Esophagus muscularis mucosa (tissue), 4 donors: ENCODE results near the gene THADA. TPM values are rescaled to one million over a fixed set of nuclear protein-coding genes. Genes with fewer than 3 reads are reported as not detected.

ENCODE experiments used
- DNase-seq: peaks from one replicate; pipeline ENCODE4 v3.0.0-alpha.2; 2017; ENCODE audit errors: extremely low spot score
- H3K27ac ChIP-seq, 4 donors: fragments of 200-600 bp; sonication (generic); replicated peaks in 1 of 4; 1 replicate in 3 of 4; 2 replicates in 1 of 4; pipeline ENCODE4 v1.5.1; 2016 to 2019; ENCODE audit warnings: mild to moderate bottlenecking in 1 of 4
- H3K27me3 ChIP-seq, 4 donors: fragments of 200-600 bp; sonication (generic); one replicate each; pipeline versions ENCODE4 v1.5.1 to v1.6.0; 2016 to 2019
- H3K36me3 ChIP-seq, 4 donors: fragments of 200-600 bp; sonication (generic); one replicate each; pipeline ENCODE4 v1.5.1; 2016 to 2019
- H3K4me1 ChIP-seq, 4 donors: fragments of 200-600 bp; sonication (generic); one replicate each; pipeline ENCODE4 v1.5.1; 2016 to 2019
- H3K4me3 ChIP-seq, 4 donors: fragments of 200-600 bp; sonication (generic); 1 replicate in 2 of 4; 2 replicates in 2 of 4; pipeline ENCODE4 v1.5.1; 2016 to 2019; ENCODE audit warnings: mild to moderate bottlenecking in 4 of 4, moderate library complexity in 1 of 4
- H3K9me3 ChIP-seq, 4 donors: fragments of 200-600 bp; sonication (generic); 1 replicate in 3 of 4; 2 replicates in 1 of 4; pipeline ENCODE4 v1.5.1; 2016 to 2019
- CTCF ChIP-seq, 3 experiments: fragments of 200-600 bp in 2 of 3; fragments of 450-650 bp in 1 of 3; sonication (generic) in 2 of 3; IDR thresholded peaks; one replicate each; pipeline ENCODE4 v1.5.1; 2017 to 2019; ENCODE audit warnings: antibody characterized with exemption in 3 of 3, mild to moderate bottlenecking in 2 of 3, moderate library complexity in 1 of 3
- EP300 ChIP-seq: sonication (generic); formaldehyde crosslinking; IDR thresholded peaks from one replicate; pipeline ENCODE4 v1.6.1; 2017; ENCODE audit warnings: antibody characterized with exemption
- POLR2A ChIP-seq: fragments of 450-650 bp; IDR thresholded peaks from one replicate; pipeline ENCODE4 v1.6.1; 2017; ENCODE audit warnings: antibody characterized with exemption, moderate library complexity, mild to moderate bottlenecking, low read depth
- POLR2AphosphoS5 ChIP-seq, 2 donors: sonication (generic); formaldehyde crosslinking; IDR thresholded peaks; one replicate each; pipeline ENCODE4 v1.6.1; 2017; ENCODE audit warnings: antibody characterized with exemption in 2 of 2
- WGBS: methylation state at CpG from one replicate; pipeline ENCODE4 v1.1.5; 2018; 5-methylcytosine and 5-hydroxymethylcytosine counted together
- intact Hi-C: fragments of 100-400 bp; cut with DNase I; formaldehyde crosslinking; loops from one replicate; pipeline ENCODE4 v1.15.1; 2023
- total RNA-seq, 4 donors: library from RNA; depleted of rRNA; stranded (reverse); fragments of >200 nt; gene quantifications; one replicate each; pipeline versions ENCODE4 v1.1.0 to v1.2.1, GENCODE V29; 2016

The THADA gene
- total RNA-seq, 4 donors from 2014 or later: 17.2 to 28.7 (median 21.3) TPM

DNA sequence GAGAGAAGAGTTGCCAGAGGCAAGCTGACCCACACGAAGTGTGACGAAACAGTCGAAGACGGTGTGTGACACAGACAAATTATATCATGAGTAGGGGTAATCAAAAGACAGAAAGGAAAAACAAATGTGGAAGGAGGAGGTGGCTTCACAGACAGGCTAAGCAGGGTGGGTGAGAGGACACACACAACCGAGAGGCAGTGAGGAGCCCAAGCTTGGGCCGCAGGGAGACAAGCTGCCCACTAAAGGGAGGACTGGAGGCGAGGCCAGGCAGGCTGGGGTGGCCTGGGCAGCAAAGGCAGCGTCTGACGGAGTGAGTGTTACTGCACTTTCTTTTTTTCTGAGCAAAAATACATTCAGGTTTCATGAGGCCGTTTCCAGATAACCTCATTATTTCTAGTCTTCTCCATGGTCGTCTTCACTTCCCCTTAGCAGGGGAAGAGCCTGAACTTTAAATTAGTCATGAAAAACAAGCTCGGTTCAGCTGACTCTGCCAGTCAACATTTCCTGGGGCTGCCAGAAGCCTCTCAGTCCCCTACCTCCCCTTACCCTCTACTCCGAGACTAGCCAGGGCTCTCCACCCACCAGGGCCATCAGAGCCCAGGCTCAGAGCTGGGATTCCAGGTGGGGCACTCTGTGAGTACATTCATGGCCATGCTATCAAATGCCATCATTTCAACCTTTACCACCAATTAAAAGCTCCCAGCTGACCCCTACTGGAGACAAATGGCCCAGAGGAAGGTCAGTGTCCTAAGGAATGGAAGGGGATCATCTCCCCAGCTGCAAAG lies 355.7 kb downstream of the THADA start:
- no peak for DNase-seq
- WGBS: 86% methylated on average over 13 of the region's 13 CpGs
- H3K4me1 ChIP-seq: peaks cover 3 to 17% (median 13%) of the 10 kb centered on the region in 4 donors
- H3K27ac ChIP-seq: peak overlapping the region; percentile 30 to 60 (median 51)
- H3K36me3 ChIP-seq: no peaks in the 10 kb centered on the region
- TF ChIP-seq POLR2AphosphoS5 (IDR thresholded peaks at IDR 0.05) (no peak), CTCF (IDR thresholded peaks at IDR 0.05) (no peak), EP300 (no peak), POLR2A (no peak)
- no peak overlapping the region for H3K4me3 ChIP-seq
- H3K9me3 ChIP-seq: no peaks in the 10 kb centered on the region
- H3K27me3 ChIP-seq: no peaks in the 10 kb centered on the region
- intact Hi-C loops: no loop called here

GRCh38 chr2:43238813-43239212 lies 357.0 kb downstream of the THADA start:
- Histone ChIP-seq H3K4me3 (no peak overlapping the region), H3K27ac (peak overlapping the region in 2 of 4 donors; percentile 23 to 50), H3K4me1 (peaks cover 3 to 17% (median 10%) of the 10 kb centered on the region in 4 donors), H3K27me3 (no peaks in the 10 kb centered on the region), H3K9me3 (no peaks in the 10 kb centered on the region), H3K36me3 (no peaks in the 10 kb centered on the region)
- no peak for DNase-seq
- TF ChIP-seq POLR2A (no peak), CTCF (IDR thresholded peaks at IDR 0.05) (no peak), EP300 (no peak), POLR2AphosphoS5 (IDR thresholded peaks at IDR 0.05) (no peak)
- intact Hi-C loops: no loop called here
- WGBS: 80% methylated on average over 3 of the region's 3 CpGs

GRCh38 chr2:43238176-43238575 lies 357.7 kb downstream of the THADA start:
- no peaks in the 10 kb centered on the region for H3K9me3 ChIP-seq
- TF ChIP-seq POLR2AphosphoS5 (IDR thresholded peaks at IDR 0.05): no peak
- no peak for TF ChIP-seq POLR2A
- TF ChIP-seq EP300: no peak
- no peak for TF ChIP-seq CTCF (IDR thresholded peaks at IDR 0.05)
- no peak for DNase-seq
- H3K27ac ChIP-seq: peak overlapping the region in 1 of 4 donors; percentile 23
- H3K4me1 ChIP-seq: peaks cover 3 to 20% (median 12%) of the 10 kb centered on the region in 4 donors
- H3K4me3 ChIP-seq: no peak overlapping the region
- H3K27me3 ChIP-seq: no peaks in the 10 kb centered on the region
- no peaks in the 10 kb centered on the region for H3K36me3 ChIP-seq
- intact Hi-C loops: no loop called here

GRCh38 chr2:43233218-43234212 lies 362.3 kb downstream of the THADA start:
- 85% methylated on average over 9 of the region's 9 CpGs for WGBS
- Histone ChIP-seq H3K9me3 (no peaks in the 10 kb centered on the region), H3K27ac (no peak overlapping the region), H3K4me3 (no peak overlapping the region), H3K36me3 (peaks cover 0 to 21% (median 11%) of the 10 kb centered on the region in 4 donors), H3K27me3 (no peaks in the 10 kb centered on the region), H3K4me1 (peaks cover 14 to 48% (median 35%) of the 10 kb centered on the region in 4 donors)
- intact Hi-C loops: loop anchor here (5.0 kb wide), 1 partner anchor 211 kb away; no protein-coding TSS in a partner anchor
- TF ChIP-seq POLR2A: no peak
- no peak for TF ChIP-seq POLR2AphosphoS5 (IDR thresholded peaks at IDR 0.05)
- no peak for TF ChIP-seq EP300
- no peak for TF ChIP-seq CTCF (IDR thresholded peaks at IDR 0.05)
- no peak for DNase-seq
